GM19463 (cell line): Measurements from ENCODE around the gene IRX4.

Experiments
- ATAC-seq: cut with Tn5 transposase; IDR thresholded peaks from one replicate; pipeline ENCODE4 v1.9.1; 2021; ENCODE audit warnings: mild to moderate bottlenecking, moderate library complexity; ENCODE audit not compliant: unreplicated experiment

IRX4 gene

DNA sequence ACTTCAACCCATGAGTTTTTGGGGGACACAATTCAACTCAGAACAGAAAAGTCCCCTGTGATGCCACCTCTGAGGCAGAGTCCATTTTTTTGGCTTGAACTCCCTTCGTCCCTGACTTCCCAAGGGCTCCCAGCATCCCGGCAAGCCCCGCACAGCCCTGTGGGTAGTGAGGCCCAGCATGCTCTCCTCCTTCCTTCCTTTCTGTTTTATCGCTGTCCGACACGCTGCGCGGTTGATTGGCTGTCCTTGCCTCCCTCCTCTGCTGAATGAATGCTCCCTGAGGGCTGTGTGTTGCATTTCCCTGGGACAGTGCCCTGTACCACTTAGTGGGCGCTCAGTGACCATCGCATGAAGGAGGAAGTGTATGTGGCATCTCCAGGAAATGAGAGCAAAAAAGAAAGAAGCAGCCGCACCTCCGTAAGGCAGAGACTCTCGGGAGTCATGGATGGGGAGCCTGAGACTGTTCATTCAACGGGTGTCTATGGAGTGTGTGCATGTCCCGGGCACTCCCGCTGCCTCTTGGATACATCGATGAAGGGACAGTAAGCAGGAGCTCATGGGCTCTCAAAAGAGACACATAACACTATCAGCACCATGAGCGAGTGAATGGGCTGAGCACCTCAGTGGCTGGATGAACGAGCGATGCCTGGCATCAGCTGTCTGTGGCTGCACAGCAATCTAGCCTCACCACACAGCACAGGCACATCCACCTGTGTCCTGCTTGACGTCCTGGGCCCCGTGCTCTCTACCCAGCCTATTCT lies 10.1 kb upstream of the IRX4 start:
- no peak for ATAC-seq

DNA sequence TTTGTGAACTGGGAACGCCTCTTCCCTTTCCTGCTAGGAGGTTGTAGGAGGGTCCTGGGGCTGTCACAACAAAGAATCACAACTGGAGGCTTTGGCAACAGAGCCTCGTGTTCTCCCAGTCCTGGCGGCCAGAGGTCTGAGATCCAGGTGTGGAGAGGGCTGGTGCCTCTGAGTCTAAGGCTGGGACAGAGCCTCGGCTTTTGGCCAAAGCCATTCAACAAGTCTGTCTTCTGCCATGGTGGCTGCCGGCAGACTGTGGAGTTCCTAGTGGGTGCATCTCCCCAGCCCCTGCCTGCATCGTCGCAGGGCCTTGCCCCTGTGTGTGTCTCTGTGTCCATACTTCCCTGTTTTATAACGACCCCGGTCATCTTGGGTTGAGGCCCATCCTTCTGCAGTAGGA lies 9.5 kb upstream of the IRX4 start:
- ATAC-seq: no peak

DNA sequence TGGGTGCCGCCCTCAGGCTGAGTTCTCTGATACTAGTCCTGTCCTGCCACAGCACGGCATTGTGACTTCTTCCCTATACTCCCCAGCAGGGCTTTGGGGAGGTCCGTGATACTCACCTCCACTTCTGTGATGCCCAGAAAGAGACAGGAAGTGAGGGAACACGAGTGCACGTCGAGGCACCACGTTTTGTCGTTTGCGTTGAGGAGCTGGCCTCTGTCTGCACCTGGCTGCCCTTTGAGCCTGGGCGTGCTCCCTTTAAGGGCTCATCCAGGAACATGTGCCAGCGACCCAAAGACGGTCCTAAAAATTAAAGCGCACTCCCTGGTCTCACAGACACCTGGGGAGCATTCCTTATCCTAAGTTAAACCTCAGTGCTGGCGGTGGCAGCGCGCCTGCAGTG lies 8.7 kb upstream of the IRX4 start:
- no peak for ATAC-seq

DNA sequence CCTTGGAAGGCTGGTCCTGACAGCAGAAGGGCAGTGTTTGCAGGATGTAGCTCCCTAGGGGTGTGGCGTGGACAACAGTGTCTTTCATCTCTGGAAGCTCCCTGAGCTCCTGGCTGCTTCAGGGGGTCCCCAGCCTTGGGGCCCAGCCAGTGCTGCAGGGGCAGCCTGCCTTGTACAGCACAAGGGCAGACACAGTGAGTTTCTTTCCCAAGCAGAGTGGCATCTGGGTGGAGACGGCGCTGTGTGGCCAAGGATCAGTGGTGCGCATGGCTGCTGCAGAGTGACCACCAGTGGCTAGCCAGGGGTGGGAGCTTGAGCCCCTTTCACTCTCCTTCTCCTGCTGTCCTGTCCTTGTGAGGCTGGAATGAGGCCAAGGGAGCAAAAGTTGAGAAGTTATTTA lies 7.6 kb upstream of the IRX4 start:
- ATAC-seq: no peak

DNA sequence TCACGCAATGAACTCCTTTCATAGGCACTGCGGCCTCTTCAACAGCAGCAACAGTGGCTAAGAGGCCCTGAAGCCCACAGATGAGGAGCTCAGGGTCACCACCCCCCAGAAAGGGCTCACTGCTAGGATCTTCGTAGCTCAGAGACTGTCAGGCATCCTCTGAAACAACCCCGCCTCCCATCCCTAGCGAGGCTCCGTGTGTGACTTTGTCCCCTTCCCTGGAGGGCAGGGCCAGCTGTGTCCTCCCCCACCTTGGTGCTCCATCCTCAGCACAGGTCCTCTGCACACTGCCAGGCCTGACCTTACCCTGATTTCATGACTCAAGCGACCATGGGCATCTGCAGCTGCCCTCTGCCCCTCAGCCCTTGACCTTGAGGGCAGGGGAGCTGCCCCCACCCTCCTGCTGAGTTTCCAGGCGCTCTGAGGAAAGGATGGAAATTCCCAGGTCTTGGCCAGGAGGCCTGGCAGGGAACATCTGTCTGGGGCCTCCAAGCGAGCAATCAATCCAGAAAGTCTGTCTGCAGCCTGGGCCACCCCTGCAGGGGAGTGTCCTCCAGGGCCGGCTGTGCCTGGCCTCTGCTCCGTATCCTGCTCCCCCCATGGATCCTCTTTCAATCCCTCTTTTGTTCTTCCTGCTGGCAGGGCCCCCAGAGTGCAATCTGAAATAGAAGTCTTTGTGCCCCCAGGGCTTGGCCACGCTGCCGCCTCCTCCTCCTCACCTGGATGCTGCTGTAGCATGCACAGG lies 6.8 kb upstream of the IRX4 start:
- ATAC-seq: no peak

DNA sequence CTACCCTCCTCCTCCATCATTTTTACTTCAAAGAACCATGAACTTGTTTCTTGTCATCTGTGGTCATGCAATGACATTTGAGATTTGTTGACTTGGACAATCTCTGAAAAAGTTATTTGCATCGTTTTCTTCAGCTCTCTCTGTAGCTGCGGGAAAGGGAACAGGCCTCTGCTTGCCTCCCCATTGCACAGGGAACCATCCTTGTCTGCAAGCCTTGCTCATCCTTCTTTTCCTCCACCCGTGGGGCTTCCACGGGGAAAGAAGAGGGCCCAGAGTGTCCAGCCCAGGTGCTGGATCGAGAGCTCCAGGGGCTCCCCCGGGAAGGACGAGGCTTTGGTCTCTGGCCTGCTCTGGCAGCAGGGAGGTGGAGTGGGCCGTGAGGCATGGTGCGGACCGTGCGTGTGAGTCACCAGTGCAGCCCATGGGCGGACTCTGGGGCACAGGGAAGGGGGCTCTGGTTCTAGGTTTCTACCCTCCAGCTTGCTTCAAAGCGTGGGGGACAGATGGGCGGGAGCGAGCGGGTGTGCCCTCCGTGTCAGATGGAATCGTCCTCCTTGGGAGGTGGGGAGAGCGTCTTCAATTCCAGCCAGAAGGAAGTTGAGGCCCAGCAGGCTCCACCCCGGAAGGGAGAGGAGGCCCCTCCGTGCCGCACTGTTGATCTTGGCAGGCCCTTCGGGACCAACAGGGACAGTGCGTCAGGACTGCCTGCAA lies 6.0 kb upstream of the IRX4 start:
- ATAC-seq: no peak

DNA sequence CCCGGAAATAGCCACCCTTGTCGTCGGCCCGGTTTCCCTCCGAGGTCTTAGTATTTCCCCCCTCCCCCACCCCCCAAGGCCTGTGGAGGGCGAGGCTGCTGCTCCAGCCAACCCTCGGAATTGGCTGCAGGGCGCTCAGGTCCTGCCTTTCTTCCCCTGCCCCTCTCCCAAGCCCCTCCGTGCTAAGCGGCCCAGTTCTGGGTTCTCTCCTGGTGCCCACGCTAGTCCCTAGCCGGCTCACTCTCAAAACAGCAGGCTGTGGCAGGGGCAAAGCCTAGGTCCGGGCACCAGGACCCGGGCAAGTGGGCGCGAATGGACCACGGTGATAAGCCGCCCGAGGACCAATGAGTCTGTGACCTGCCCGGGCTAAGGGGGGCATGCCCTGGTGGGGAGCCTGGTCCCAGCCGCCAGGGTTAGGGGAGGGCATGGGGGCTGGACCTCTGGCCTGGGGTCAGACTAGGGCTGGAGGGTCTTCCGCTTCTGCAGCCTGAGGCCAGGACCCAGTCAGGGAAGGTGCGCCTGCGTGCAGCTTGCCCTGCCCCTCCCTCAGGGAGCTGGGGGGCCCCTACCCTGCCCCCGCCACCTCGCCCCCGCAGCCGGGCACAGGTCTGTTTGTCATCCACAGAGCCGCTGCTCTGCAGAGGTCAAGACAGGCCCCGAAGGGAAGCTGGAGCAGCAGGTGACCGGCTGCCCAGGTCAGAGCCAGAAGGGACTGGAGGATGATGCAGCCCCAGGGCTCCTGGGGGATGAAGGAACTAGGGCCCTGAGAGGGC lies 5.0 kb upstream of the IRX4 start:
- ATAC-seq: no peak

DNA sequence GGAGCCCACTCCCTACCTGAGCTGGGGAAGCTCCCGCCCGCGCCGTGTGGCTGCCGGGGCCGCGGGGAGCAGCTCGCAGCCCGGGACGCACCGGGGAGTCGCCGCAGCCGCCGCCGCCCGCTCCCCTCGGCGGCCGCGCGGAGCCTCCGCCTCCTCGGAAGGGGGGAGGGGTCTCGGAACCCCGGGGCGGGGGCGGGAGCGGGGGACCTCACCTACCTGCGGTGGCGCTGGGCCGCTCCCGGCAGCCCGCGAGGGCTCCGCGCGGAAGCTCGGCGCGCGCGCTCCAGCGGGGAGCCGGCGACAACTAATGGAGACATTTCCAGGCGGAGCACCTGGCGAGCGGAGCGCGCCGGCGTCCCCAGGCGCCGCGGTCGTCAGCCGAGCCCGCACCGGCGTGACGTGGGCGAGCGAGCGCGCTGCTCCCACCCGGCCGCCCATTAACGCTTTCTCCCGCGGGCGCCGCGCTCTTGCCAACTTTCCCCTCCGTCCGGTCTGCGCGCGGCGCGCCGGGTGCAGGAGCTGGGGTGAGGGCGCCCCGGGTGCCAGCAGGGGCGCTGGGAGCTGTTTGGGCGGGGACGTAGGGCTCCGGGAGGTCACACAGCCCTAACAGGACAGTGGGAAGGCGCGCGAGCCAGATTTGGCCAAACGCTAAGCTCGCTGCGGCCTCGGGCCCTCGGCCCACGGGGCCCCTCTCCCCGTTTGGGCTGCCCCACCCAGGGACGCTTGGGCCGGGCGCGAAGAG lies 4.3 kb upstream of the IRX4 start:
- ATAC-seq: no peak

DNA sequence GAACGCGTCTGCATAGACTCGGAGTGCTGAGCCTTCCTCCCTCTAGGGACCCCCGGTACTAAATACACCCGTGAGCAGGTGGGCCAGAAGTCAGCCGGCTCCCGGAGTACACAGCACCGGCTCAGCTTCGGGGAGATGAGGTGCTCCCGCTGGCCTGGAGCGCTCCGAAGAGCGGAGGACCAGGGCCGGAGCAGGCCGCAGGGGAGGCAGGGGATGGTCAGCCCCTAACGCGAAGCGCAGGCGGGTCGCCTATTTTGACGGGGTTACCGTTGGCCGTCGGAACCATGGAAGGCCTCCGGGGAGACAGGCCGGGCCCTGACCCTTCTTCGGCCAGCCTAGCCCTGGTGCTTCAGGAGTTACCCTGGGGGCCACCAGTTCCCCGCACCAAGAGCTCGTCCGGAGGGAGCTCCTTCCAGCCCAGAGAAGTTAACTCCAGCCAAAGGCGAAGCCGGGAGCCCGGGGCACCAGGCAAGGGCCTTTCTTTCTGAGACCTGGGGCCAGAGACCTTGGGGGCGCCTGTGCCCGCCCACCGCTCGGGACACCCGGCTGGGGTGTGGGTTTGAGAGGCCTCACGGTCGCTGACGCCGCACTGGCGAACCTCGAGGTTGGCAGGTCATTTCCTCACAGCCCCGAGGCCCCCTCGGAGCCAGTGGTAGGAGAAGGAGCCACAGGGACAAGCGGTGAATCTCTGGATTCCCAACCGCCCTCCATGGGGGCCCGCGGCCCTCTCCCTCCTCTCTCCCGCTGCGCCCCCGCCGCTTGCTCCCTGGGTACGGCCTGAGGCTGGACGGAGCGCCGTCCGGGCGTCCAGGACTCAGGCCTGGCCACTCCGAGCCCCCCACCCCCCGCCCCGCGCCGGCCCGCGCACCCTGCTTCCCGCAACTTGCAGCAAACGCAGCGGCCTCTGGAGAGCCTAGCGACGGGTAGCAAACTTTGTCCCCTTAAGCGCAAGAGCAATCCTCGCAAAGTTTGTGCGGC lies 3.4 kb upstream of the IRX4 start:
- ATAC-seq: no peak

DNA sequence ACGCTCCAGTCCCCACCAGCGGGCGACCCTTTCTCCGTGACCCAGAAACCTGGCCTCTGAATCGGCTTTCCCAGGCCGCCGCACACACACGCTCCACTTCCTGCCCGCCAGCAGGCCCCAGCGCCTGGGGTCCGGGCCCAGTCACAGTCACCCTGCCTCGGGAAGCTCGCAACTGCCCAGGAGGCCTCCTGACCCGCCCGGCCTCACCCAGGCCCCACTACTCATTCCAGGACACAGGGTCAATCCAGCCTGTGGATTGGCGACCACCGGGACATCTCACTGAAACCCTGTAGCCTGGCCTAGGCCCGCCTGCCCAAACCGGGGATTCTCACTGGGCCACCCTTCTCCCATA lies 2.7 kb upstream of the IRX4 start:
- no peak for ATAC-seq

DNA sequence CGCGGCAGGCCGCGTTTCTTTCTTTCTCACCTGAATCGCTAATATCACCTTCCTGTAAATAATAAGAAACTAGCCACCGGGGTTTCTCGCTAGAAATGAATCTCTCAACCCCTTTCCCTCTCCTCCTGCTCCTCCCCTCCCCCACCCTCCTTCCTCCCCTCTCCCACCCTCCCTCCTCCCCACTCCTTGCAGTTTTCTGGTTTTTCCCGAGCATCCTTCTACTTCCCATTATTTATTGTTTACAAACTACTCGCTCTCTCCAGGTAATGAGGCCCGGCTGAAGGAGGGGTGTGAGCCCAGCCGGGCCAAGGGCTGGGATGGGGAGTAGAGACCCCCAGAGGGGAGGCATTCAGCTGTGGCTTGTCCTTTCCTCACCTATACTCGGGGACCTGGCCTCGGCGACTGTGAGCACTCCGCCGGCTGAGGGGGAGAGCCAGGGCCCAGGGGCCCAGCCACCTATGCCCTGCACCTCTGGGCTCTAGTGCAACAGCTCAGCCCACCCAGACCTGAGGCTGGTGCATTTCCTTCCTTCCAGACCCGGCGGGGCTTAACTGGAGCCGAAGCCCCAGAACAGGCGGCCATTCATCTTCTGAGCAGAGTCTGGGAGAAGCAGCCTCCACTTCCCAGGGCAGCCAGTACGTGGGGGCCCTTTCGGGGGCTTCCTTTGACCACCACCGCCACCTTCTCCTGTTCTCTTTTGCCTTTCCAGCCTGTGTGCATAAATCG lies 2.1 kb upstream of the IRX4 start:
- ATAC-seq: no peak

DNA sequence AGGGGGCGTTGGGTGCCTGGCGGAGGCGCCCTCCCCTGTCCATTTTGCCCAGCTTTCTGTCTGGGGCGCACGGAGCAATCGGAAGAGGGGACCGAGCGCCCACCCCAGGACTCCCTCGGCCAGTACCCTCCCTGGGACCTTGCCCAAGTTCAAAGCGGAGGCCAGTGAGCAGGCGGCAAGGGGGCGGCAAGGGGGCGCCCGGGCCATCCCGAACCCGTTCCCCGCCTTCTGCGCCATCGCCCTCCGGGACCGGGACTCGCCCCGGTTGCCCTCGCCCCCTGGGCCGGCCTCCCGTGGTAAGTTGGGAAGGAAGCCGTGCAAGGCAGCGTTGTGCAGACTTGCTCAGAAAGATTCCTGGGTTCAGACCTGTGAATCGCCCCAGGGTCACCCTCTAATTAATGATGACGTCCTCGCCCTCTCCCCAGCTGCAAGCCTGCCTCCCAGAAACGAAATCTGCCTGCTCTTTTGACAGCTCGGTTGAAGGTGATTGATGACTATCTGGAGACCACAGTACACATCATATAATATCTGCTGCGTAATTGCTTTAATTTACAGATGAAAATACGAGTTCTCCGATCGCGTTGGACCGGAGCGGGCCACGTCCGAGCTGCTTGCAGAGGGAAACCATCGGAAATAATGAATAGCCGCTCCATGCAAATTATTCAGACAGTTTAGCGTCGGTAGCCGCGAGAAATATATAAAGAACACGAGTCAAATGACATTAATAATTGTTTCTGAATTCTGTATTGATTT lies 1.4 kb upstream of the IRX4 start:
- ATAC-seq: no peak

DNA sequence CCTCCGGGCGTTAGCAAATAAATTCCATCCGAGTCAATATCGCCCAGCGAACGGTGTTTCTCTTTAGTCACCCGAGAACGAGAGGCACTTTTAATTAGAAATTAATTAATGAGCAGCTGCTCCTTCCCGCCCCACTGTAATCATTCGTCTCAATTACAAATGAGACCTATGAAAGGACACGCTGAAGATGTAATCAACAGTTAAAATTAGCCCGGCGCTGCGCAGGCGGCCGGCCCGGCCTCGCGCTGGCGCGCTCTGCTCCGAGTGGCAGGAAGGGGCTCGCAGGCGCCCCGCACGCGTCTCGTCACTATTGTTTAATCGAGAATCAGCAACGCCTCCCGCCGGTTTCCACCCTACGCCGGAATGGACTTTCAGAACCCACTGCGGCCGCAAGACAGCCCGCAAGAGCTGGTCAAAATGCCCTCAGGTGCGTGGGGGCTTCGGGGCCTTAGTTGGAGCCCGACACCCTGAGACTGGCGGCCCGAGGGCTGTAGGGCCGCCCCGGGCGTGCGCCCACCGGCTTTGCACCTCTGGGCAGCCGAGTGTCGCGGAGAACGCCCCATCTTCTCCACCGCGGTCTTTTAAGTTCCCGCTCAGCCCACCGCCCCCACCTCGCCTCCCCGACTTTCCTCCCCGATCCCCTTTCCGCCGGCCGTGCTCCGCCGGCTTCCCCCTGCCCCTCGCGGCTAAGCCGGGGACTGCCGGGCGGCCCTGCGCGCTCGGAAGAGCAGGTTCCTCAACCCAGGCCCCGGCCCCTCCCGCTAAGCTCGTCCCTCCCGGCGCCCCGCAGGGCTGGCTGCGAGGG lies 597 bp upstream of the IRX4 start:
- no peak for ATAC-seq

DNA sequence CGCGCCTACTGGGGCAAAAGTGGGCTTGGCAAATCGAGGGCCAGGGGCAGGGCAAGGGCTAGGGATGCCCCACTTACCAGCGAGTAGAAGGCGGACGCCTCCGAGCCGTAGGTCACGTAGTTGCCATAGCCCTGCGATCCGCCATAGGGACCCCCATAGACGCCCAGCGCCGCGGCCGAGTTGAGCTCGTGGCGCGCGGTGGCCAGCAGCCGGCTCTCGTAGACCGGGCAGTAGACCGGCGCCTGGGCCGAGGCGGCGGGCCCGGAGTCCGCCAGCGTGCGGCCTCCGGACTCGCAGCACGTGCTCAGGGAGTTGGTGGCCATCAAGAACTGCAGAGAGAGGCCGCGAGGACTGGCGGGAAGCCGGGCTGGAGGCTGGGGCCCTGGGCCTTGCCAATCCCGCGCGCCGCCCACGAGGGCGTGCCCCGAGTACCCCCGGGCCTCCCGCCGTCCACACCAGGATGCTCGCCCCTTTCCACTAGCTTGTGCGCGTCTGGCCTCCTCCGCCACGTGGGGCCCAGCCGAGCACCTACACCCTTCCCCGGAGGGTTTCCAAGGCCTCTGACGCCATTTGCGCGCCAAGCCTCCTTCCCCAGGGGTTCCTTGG lies 891 bp downstream of the IRX4 start:
- no peak for ATAC-seq

DNA sequence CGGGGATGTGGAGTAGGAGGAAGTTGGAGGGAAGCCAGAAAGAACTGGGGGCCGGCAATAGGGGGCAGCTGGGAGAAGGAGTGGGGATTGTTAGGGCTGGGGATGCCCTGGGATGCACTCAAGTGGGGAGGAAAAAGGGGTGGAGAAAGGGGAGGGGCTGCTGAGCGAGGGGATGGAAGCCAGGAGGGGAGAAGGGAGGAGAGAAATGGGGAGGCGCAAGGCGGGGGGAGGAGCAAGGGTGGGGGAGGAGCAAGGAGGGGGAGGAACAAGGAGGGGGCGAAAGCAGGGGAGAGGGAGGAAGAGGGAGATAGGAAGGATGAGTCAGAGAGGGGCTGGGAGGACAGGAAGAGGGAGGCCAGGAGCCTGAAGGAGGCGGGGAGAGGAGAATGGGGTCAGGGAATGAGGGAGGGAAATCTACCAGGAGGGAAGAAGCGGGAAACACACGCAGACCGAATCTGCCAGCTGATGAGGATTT lies 1.6 kb downstream of the IRX4 start:
- no peak for ATAC-seq

DNA sequence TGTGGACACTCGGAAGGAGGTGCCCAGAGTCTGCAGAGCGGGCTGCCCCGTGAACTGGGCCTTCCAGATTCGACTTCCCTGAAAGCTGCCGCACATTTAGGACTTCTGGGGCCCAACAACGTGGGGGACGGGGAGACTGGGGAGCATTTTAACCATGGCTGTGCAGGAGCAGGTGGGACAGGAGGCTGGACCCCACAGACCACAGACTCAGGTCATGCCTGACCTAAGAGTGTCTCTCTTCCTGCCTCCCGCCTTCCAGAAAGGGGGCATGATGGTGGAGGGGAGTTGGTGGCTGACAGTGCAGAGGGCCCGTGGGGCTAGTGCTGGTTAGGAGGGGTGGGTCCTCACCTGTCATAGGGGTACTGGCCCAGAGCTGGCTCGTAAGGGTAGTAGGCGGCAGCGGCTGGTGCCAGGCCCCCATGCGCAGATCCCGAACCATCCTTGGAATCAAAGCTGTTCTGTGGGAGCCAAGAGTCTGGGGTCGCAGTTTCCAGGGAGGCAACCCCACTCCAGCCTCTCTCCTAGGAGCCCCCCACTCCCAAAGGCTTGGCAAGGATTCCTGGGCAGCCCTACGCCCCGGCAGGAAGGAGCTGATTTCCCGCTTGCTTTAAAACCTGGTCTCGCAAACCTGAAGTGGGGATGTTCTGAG lies 2.2 kb downstream of the IRX4 start:
- ATAC-seq: no peak
